ENCODE data around the gene MIA. TPM values are rescaled to one million over a fixed set of nuclear protein-coding genes. Genes with fewer than 3 reads are reported as not detected.

Gene MIA
- polyA plus RNA-seq, 1 donor from 2014 or later: 1.8 TPM

- H3F3A ChIP-seq (ENCODE audit: insufficient read depth, low read length, poor library complexity, severe bottlenecking): no peaks in the 10 kb centered on the region
- H3K9ac ChIP-seq (ENCODE audit: low read length): no peak overlapping the region
- no peak overlapping the region for H3K4me2 ChIP-seq (ENCODE audit: low read length)
- H4K20me1 ChIP-seq (ENCODE audit: insufficient read depth): no peaks in the 10 kb centered on the region
- H3K79me2 ChIP-seq (replicated peaks; ENCODE audit: insufficient read depth, low read length): no peaks in the 10 kb centered on the region
- TF ChIP-seq POLR2AphosphoS5 (IDR thresholded peaks at IDR 0.05) (no peak), TAF1 (IDR thresholded peaks at IDR 0.05; ENCODE audit: low read depth) (no peak), EP300 (conservative IDR thresholded peaks at IDR 0.05; ENCODE audit: poor library complexity, severe bottlenecking) (no peak), EZH2 (IDR thresholded peaks at IDR 0.05; ENCODE audit: borderline replicate concordance, insufficient read depth, low read length, poor library complexity, severe bottlenecking) (no peak), MXI1 (conservative IDR thresholded peaks at IDR 0.05; ENCODE audit: poor library complexity, severe bottlenecking) (no peak), SMC3 (conservative IDR thresholded peaks at IDR 0.05; ENCODE audit: poor library complexity) (no peak)
- no peaks in the 10 kb centered on the region for H3K27me3 ChIP-seq (ENCODE audit: insufficient read depth, low read depth, low read length)
- no peaks in the 10 kb centered on the region for H3K36me3 ChIP-seq (ENCODE audit: insufficient read depth, low read length)
- no peak overlapping the region for H3K27ac ChIP-seq (ENCODE audit: low read length)
- no peak overlapping the region for H3K4me3 ChIP-seq (ENCODE audit: low read length)
- H2AFZ ChIP-seq (ENCODE audit: low read depth, low read length): no peak overlapping the region
- no peaks in the 10 kb centered on the region for H3K9me2 ChIP-seq (ENCODE audit: insufficient read depth, low read length)
- no peaks in the 10 kb centered on the region for H3K9me3 ChIP-seq (ENCODE audit: low read length)
These were observed 32.8 kb upstream of the MIA start for GRCh38 chr19:40742477-40742876.

DNA sequence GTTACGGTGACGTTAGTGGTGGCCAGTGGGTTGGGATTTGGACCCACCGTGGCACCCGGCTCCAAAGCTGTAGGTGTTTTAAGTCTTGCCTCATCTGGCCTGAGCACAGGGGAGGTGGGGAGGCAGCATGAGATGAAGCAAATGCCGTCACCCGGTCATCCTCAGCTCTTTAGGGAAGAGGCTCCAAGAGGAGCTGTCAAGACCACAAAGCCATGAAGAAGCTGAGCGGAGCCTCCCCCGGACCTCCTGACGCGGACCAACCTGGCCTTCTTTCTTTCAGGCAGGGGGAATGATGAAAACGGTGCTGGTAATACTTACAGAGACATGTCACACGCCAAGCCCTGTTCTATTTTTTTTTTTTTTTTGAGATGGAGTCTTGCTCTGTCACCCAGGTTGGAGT is 32.4 kb upstream of the MIA start:
- no peaks in the 10 kb centered on the region for H3F3A ChIP-seq (ENCODE audit: insufficient read depth, low read length, poor library complexity, severe bottlenecking)
- H3K9me3 ChIP-seq (ENCODE audit: low read length): no peaks in the 10 kb centered on the region
- H2AFZ ChIP-seq (ENCODE audit: low read depth, low read length): no peak overlapping the region
- no peak overlapping the region for H3K27ac ChIP-seq (ENCODE audit: low read length)
- H3K27me3 ChIP-seq (ENCODE audit: insufficient read depth, low read depth, low read length): no peaks in the 10 kb centered on the region
- no peak overlapping the region for H3K9ac ChIP-seq (ENCODE audit: low read length)
- H3K36me3 ChIP-seq (ENCODE audit: insufficient read depth, low read length): no peaks in the 10 kb centered on the region
- H3K79me2 ChIP-seq (replicated peaks; ENCODE audit: insufficient read depth, low read length): no peaks in the 10 kb centered on the region
- no peak overlapping the region for H3K4me3 ChIP-seq (ENCODE audit: low read length)
- H4K20me1 ChIP-seq (ENCODE audit: insufficient read depth): no peaks in the 10 kb centered on the region
- TF ChIP-seq EP300 (conservative IDR thresholded peaks at IDR 0.05; ENCODE audit: poor library complexity, severe bottlenecking) (no peak), EZH2 (IDR thresholded peaks at IDR 0.05; ENCODE audit: borderline replicate concordance, insufficient read depth, low read length, poor library complexity, severe bottlenecking) (no peak), MXI1 (conservative IDR thresholded peaks at IDR 0.05; ENCODE audit: poor library complexity, severe bottlenecking) (no peak), CTCF (IDR thresholded peaks at IDR 0.05; ENCODE audit: poor library complexity, severe bottlenecking) (no peak), SMC3 (conservative IDR thresholded peaks at IDR 0.05; ENCODE audit: poor library complexity) (no peak), RAD21 (conservative IDR thresholded peaks at IDR 0.05) (no peak), TAF1 (IDR thresholded peaks at IDR 0.05; ENCODE audit: low read depth) (no peak), POLR2AphosphoS5 (IDR thresholded peaks at IDR 0.05) (no peak)
- TF ChIP-seq, protein P1, sequence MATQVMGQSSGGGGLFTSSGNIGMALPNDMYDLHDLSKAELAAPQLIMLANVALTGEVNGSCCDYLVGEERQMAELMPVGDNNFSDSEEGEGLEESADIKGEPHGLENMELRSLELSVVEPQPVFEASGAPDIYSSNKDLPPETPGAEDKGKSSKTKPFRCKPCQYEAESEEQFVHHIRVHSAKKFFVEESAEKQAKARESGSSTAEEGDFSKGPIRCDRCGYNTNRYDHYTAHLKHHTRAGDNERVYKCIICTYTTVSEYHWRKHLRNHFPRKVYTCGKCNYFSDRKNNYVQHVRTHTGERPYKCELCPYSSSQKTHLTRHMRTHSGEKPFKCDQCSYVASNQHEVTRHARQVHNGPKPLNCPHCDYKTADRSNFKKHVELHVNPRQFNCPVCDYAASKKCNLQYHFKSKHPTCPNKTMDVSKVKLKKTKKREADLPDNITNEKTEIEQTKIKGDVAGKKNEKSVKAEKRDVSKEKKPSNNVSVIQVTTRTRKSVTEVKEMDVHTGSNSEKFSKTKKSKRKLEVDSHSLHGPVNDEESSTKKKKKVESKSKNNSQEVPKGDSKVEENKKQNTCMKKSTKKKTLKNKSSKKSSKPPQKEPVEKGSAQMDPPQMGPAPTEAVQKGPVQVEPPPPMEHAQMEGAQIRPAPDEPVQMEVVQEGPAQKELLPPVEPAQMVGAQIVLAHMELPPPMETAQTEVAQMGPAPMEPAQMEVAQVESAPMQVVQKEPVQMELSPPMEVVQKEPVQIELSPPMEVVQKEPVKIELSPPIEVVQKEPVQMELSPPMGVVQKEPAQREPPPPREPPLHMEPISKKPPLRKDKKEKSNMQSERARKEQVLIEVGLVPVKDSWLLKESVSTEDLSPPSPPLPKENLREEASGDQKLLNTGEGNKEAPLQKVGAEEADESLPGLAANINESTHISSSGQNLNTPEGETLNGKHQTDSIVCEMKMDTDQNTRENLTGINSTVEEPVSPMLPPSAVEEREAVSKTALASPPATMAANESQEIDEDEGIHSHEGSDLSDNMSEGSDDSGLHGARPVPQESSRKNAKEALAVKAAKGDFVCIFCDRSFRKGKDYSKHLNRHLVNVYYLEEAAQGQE (IDR thresholded peaks at IDR 0.05; ENCODE audit: borderline replicate concordance): no peak
- no peak overlapping the region for H3K4me2 ChIP-seq (ENCODE audit: low read length)
- H3K9me2 ChIP-seq (ENCODE audit: insufficient read depth, low read length): no peaks in the 10 kb centered on the region
